ENCODE measurements around the gene GYS1.
A peak's percentile ranks its signal among the peaks of the same experiment; 100 is the strongest.

GYS1 gene

DNA sequence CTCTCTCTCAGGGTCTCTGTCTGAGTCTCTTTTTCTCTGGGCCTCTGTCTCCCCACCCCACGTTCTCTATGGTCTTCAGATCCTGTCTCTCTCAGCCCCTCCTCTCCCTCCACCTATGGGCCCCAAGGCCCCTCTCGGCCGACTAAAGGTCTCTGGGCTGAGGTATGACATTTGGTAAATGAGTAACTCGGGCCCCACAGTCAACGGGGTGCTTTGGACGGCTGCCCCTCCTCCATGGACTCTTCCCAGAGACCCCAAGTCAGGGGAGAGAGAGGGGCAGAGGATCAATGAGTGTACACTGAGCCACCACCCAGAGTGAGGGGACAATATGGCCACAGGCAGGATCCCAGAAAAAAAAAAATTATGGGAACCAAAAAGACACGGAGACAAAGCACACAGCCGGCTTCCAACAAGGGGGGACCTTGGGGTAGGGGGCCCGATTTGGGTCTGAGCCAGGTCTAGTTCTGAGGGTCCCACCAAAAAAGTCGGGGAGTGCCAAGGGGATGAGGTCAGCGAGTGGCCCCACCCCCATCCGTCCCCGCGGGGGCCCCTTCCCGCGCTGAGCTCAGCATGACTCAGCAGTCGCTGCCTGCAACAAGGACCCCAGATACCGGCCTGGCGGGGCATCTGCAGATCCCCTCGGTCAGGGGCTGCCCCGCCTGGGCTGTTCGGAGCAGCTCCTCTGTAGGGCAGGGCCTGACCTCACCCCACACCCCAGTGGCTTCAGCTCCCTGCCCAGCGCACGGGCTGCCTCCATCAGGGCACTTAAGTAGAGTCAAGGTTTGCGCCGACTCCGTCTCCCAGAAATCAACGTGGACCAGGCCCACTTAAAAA is 29.5 kb downstream of the GYS1 start:
- peak; percentile 78 for DNase-seq (ENCODE audit: low spot score)

DNA sequence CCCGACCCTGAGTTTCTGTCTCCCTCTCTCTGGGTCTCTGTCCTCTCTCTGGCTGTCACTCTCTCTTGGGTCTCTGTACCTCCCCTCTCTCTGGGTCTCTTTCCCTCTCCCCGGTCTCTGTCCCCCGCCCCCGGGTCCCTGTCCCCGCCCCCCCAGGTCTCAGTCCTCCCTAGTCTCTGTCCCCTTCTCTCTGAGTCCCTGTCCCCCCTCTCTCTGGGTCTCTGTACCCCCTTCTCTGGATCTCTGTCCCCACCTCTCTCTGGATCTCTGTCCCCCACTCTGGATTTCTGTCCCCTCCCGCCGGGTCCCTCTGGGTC is 30.3 kb downstream of the GYS1 start:
- no peak for DNase-seq (ENCODE audit: low spot score)

DNA sequence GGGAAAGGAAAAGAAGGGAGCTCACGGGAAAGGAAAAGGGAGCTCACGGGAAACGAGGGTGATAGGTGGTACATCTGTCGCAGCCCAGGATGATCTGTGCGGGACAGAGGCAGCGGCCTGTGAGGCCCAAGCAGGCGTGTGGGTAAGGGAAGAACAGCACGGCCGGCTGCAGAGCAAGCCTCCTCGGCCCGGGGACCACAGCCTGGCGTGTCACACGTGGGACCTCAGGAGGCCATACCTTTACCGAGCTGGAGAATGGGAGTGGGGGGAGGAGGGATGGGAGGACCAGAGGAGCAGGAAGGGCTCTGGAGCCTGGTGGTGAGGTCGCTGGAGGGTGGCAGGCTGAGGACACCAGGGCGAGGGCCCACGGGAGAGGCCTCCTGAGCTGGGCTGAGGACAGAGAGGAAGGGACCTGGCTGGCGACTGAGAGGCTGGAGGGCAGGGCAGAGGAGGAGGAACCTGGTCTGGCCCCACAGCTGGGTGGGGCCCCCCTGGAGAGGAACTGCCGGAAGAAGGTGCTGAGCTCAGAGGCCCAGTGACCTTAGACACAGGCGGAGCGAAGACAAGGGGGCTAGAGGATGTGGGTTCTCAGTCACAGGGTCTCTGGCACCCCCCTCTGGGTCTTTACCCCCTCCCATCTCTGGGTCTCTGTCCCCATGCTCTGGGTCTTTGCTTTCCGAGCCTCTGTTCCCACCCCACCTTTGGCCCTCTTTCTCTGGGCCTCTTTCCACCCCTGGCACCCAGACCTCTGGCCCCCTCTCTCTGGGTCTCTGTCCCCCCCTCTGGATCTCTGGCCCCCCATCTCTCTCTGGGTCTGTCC is 30.9 kb downstream of the GYS1 start:
- peak; percentile 41 for DNase-seq (ENCODE audit: low spot score)

DNA sequence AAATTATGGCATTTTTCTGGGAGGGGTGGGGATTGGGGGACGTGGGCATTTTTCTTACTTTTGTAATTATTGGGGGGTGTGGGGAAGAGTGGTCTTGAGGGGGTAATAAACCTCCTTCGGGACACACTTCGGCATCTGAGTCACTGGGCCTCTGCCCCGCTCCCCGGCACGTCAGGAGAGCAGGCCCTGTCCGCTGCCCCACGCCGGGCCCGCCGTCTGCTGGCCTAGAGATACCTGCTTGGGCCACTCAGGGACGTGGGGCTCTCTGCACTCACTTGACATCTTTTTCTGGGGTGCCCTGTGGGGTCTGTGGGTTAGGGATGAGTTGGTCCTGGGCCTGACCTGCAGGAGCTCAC is 31.5 kb downstream of the GYS1 start:
- DNase-seq (ENCODE audit: low spot score): no peak

DNA sequence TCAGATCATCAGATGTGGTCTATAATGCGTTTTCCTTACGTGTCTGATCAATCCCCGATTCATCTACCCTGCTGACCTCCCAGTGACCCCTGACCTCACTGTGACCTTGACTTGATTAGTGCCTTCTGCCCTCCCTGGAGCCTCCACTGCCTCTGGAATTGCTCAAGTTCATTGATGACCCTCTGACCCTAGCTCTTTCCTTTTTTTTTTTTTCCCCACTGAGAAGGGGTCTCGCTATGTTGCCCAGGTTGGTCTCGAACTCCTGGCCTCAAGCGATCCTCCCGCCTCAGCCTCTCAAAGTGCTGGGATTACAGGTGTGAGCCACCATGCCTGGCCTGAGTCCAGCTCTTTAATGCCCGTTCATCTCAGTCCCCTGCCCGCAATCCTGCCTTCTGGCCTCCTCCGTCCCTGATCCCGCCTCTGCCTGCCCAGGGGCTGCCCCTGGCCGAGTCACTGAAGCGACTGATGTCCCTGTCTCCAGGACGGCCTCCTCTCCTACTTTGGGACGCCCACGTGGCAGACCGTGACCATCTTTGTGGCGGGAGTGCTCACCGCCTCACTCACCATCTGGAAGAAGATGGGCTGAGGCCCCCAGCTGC is 32.0 kb downstream of the GYS1 start:
- DNase-seq (ENCODE audit: low spot score): no peak

DNA sequence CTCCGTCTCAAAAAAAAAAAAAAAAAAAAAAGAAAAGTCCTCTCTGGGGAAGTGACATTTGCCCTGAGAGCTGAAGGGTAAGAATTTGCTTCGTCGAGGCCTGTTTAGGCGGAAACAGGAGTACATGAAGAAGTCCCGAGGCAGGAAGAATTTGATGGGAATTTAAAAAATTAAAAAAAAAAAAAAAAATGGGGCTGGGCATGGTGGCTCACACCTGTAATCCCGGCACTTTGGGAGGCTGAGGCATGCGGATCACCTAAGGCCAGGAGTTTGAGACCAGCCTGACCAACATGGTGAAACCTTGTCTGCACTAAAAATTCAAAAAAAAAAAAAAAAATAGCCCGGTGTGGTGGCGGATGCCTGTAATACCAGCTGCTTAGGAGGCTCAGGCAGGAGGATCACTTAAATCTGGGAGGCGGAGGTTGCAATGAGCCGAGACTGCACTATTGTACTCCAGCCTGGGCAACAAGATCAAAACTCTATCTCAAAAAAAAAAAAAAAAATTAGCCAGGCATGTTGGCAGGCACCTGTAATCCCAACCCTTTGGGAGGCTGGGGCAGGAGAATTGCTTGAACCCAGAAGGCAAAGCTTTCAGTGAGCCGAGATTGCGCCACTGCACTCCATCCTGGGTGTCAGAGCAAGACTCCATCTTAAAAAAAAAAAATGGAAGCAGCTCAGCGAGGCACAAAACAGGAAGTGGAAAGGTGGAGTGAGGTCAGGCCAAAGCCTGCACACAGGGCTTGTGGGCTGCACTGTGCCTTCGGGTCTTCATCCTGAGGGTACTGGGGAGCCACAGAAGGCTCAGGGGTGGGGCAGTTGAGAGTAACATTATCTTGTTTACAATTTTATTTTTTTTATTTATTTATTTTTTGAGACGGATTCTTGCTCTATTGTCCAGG is 33.5 kb downstream of the GYS1 start:
- DNase-seq (ENCODE audit: low spot score): no peak

DNA sequence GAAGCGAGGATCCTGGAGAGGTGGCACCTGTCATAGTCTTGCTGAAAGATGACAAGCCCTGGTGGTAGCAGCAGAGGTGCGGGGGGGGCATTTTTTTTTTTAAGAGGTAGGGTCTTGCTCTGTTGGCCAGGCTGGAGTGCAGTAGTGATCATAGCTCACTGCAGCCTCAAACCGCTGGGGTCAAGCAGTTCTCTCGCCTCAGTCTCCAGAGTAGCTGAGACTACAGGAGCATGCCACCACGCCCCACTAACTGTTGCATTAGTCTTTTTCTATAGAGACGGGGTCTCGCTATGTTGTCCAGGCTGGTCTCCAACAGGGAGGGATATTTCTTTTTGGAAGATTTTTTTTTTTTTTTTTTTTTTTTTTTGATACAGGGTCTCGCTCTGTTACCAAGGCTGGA is 35.1 kb downstream of the GYS1 start:
- no peak for DNase-seq (ENCODE audit: low spot score)

DNA sequence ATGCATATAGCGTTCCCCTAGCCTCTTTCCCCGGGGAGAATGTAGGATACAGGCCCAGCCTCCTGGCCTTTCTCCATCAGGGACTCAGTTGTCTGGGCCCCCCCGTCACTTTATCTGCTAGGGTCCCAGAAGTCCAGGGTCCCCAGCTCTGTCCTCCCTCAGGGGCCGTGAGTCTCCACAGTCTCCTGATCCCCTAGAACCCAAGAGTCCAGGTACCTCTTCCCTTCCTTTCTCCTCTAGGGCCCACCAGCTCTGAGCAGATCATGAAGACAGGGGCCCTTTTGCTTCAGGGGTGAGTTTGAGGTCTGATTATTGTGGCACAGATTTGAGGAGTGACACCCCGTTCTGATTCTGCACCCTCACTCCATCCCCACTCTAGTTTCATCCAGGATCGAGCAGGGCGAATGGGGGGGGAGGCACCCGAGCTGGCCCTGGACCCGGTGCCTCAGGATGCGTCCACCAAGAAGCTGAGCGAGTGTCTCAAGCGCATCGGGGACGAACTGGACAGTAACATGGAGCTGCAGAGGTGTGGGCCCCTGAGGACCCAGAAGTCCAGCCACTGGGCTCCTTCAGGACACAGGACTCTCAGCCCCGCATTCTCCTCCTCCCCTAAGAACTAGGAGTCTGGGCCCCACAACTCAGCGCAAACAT is 37.7 kb downstream of the GYS1 start:
- no peak for DNase-seq (ENCODE audit: low spot score)

DNA sequence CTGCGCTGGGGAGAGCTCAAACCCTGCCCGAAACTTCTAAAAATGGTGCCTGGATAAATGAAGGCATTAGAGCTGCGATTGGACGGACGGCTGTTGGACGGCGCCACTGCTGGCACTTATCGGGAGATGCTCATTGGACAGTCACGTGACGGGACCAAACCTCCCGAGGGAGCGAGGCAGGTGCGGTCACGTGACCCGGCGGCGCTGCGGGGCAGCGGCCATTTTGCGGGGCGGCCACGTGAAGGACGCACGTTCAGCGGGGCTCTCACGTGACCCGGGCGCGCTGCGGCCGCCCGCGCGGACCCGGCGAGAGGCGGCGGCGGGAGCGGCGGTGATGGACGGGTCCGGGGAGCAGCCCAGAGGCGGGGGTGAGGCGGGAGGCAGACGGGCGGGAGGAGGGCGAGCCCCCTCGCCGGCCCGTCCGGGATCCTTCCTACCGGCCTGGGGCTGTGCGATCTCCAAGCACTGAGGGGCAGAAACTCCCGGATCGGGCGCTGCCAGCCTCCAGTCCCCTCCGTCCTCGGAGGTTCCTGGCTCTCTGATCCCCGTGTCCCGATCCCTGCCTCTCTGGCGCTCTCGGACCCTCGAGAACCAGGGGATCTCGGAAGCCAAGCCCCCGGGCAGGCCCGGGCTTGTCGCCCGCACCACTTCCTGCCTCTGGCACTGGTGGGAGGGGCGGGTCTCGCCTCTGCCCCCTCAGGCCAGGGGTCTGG is 38.4 kb downstream of the GYS1 start, which contains the start of gene BAX:
Gene BAX, plus strand, starts transcription at position 281 of the 713 bp plus-strand sequence. Its CDS starts 54 bp downstream, at position 335.
- DNase-seq (ENCODE audit: low spot score): peak; percentile 90

DNA sequence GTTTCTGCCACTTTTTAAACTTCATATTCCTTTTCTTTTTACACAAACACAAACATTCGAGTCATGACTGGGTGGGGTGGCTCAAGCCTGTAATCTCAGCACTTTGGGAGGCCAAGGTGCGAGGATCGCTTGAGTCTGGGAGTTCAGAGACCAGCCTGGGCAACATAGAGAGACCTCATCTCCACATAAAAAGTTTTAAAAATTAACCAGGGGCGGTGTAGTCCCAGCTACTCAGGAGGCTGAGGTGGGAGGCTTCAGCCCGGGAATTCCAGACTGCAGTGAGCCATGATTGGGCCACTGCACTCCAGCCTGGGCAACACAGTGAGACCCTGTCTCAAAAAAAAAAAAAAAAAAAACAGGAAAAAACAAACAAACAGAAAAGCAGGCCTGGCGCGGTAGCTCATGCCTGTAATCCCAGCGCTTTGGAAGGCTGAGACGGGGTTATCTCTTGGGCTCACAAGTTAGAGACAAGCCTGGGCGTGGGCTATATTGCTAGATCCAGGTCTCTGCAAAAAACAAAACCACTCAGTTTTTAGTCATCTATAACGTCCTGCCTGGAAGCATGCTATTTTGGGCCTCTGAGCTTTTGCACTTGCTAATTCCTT is 39.0 kb downstream of the GYS1 start:
- no peak for DNase-seq (ENCODE audit: low spot score)

DNA sequence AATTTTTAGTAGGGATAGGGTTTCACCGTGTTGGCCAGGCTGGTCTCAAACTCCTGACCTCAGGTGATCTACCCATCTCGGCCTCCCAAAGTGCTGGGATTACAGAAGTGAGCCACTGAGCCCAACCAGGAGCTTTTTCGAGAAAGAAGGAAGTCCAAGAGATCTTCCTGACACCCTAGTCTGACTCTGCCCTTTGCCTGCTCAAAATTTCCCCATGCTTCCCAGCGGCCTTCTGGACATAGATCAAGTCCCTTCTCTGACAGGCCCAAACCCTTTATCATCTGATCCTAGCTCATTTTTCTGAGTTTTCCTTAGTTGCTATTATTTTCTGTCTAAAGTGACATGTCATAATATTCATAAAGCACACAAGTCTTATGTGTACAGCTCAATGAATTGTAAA is 40.0 kb downstream of the GYS1 start:
- DNase-seq (ENCODE audit: low spot score): no peak

DNA sequence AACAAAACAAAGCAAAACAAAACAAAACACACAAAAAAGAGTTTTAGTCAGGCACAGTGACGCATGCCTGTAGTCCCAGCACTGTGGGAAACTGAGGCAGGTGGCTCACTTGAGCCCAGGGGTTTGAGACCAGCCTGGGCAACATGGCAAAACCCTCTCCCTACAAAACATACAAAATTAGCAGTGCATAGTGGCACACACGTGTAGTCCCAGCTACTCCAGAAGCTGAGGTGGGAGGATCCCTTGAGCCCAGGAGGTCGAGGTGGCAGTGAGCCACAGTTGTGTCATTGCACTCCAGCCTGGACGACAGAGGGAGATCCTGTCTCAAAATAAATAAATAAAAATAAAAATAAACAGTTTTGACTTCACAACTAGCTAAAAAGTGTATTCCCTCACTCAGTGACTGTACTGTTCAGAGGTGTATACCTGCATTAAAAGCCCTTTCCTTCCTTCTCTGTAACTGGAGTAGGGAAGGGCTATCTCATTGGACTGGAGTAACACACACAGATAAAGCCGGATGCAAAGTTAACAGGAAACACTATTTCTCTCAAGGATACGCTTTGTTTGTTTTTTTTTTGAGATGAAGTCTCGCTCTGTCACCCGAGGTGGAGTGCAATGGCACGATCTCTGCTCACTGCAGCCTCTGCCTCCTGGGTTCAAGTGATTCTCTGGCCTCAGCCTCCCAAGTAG is 42.1 kb downstream of the GYS1 start:
- DNase-seq (ENCODE audit: low spot score): no peak

DNA sequence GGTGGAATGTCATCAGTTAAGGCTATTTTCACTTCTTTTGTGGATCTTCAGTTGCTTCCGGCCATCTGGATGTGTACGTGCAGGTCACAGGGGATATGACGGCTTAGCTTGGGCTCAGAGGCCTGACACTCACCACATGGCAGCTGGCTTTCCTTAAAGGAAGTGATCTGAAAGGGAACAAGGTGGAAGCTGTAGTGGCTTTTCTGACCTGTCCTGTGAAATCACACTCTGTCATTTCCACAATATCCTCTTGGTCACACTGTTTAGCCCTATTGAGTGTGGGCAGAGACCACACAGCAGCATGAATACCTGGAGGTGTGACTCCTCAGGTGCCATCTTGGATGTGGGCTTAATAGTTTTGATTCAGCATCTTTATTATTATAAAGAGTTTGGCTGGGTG is 43.0 kb downstream of the GYS1 start:
- DNase-seq (ENCODE audit: low spot score): no peak

DNA sequence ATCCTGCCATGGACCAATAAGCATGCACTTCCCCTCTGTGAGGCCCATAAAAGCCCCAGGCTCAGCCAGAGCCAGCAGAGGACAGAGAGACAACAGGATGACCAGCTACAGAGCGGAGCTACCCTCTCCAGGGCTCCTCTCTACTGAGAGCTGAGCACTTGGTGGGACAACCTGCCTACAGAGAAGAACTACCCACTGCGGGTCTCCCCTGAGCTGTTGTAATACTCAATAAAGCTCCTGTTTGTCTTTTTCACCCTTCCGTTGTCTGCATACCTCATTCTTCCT is 45.9 kb downstream of the GYS1 start:
- no peak for DNase-seq (ENCODE audit: low spot score)

DNA sequence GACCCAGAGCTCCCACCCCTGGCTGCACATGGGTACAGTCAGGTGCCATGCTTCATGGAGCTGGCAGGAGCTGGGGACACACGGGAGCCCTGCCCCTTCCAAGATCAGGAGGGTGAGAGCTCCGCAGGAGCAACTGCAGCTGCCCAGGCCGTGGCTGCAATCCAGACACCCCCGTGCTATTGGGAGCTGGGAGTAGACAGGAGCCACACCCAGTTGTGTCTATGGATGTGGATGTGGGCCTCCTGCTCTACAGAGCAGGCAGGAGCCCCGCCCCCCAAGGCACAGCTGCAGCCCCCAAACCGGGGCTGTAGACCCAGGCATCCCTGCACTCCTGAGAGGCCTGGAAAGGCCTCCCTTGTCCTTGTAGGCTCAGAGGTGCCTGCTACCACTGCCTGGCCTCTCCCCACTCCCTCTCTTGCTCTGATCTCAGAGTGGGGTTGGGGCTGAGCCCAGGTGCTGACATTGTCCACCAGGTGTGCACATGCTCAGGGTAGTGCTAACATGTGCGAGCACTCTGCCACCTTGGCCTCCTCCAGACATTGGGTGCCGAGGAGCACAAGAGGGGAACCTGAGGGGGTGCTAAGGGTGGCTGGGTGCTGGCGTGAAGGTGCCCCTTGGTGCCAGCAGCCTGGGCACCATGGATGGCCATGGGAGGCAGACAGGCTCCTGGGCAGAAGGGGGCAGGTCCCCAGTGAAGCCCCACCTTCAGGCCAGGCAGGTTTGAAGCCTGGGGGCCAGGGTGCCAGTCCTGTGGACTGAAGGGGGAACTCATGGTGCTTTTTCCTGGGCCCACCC is 46.4 kb downstream of the GYS1 start:
- no peak for DNase-seq (ENCODE audit: low spot score)

DNA sequence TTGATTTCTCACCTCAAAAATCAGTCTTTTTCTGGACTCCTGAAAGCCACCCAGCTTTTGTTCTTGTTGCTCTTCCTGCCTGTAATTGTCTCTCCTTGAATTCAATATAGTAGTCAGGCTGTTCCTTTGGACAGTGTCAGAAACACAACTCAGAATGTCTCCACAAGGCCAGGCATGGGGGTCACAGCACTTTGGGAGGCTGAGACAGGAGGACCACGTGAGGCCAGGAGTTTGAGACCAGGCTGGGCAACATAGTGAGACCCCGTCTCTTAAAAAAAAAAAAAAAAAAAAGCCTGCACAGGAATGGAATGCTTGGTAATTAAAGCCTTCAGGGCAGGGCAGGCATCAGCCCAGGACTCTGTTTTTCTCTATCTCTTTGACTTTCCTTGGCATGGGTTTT is 47.3 kb downstream of the GYS1 start:
- no peak for DNase-seq (ENCODE audit: low spot score)

DNA sequence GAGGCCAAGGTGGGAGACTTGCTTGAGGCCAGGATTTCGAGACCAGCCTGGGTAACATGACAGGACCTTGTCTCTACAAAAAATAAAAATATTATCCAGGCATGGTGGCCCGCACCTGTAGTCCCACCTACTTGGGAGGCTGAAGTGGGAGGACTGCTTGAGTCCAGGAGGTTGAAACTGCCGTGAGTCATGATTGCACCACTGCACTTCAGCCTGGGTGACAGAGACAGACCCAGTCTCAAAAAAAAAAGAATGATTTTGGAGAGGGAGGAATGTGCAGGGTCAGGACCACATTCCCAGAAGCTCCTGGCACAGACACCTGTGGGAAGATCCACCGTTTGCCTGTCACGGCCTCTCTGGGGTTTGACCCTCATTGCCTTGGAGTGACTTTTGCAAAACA is 47.7 kb downstream of the GYS1 start:
- DNase-seq (ENCODE audit: low spot score): no peak

DNA sequence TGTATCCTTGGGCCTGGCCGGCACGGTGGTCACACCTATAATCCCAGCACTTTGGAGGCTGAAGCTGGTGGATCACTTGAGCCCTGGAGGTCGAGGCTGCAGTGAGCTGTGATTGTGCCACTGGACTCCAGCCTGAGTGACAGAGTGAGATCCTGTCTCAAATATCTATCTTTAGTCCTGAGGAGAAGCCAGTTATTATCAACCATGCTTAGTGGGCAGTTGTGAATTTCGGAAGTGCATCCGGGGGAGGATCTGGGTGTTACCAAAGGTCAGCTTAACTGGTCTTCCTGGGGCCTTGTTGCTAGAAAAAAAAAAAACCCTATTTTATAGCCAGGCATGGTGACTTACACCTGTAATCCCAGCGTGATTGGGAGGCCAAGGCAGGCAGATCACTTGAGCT is 50.0 kb downstream of the GYS1 start:
- DNase-seq (ENCODE audit: low spot score): no peak

DNA sequence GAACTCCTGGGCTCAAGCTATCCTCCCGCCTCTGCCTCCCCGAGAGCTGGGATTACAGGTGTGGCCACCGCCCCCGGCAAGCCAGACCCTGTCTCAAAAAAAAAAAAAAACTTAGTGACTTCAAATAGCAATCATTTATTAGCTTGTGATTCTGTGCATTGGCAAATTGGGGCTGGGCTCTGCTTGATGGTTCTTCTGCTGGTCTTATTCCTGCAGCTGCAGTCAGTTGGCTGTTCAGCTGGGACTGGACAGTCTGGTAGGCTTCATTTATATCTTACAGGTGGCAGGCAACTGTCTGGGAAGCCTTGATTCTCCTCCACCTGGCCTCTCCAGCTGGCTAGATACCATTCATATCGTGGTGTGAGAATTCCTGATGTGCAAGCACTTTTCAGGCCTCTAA is 52.2 kb downstream of the GYS1 start:
- DNase-seq (ENCODE audit: low spot score): no peak
